ENCODE measurements around the gene B3GALT4.

GRCh38 chr6:33251395-33252012 is 25.4 kb upstream of the B3GALT4 start:
- TF ChIP-seq POLR2AphosphoS5 (IDR thresholded peaks at IDR 0.05), result no peak
- no peak for TF ChIP-seq CTCF (IDR thresholded peaks at IDR 0.05)
